HepG2 (cell line): ENCODE data around the gene MRPL42. TPM values are rescaled to one million over a fixed set of nuclear protein-coding genes. Genes with fewer than 3 reads are reported as not detected.

Experiments
- ATM ChIP-seq: fragments of 450-650 bp; IDR thresholded peaks from 2 replicates; pipeline ENCODE4 v1.7.1; 2017; ENCODE audit warnings: mild to moderate bottlenecking, borderline replicate concordance
- FOXO1 ChIP-seq: sonication (generic); formaldehyde crosslinking; IDR thresholded peaks from 2 replicates; pipeline ENCODE4 v1.4.0; 2020; ENCODE audit warnings: missing genetic modification reagents
- KDM5A ChIP-seq: fragments of 200-600 bp; sonication (generic); IDR thresholded peaks from 2 replicates; pipeline ENCODE4 v1.7.0; 2018; ENCODE audit warnings: antibody characterized with exemption, mild to moderate bottlenecking, low read length, borderline replicate concordance
- KLF12 ChIP-seq: sonication (generic); formaldehyde crosslinking; IDR thresholded peaks from 2 replicates; pipeline ENCODE4 v1.4.0; 2020; ENCODE audit warnings: missing genetic modification reagents, borderline replicate concordance
- NCOA2 ChIP-seq: sonication (generic); formaldehyde crosslinking; IDR thresholded peaks from 2 replicates; pipeline ENCODE4 v1.8.0; 2022; ENCODE audit warnings: inconsistent platforms
- PHB2 ChIP-seq: fragments of 450-650 bp; IDR thresholded peaks from 2 replicates; pipeline ENCODE4 v1.6.1; 2018; ENCODE audit not compliant: partially characterized antibody
- PPARG ChIP-seq: conservative IDR thresholded peaks from 2 replicates; pipeline ENCODE4 v1.6.1; 2016; ENCODE audit warnings: missing biosample characterization, missing genetic modification reagents
- RBM22 ChIP-seq: fragments of 200-400 bp; formaldehyde crosslinking; optimal IDR thresholded peaks from 2 replicates; pipeline ENCODE3; 2017; ENCODE audit warnings: mild to moderate bottlenecking, low read length, moderate library complexity
- RFX5 ChIP-seq: IDR thresholded peaks from 2 replicates; pipeline ENCODE4 v1.6.1; 2011; ENCODE audit warnings: low read depth, low read length, improper control_type of control experiment
- ZFP90 ChIP-seq: sonication (generic); formaldehyde crosslinking; IDR thresholded peaks from 2 replicates; pipeline ENCODE4 v1.8.0; 2022; ENCODE audit warnings: missing genetic modification reagents, mild to moderate bottlenecking, inconsistent platforms, borderline replicate concordance
- ZNF446 ChIP-seq: sonication (generic); formaldehyde crosslinking; IDR thresholded peaks from 2 replicates; pipeline ENCODE4 v1.5.0; 2020; ENCODE audit warnings: mild to moderate bottlenecking, missing genetic modification reagents
- ZNF567 ChIP-seq: sonication (generic); formaldehyde crosslinking; IDR thresholded peaks from 2 replicates; pipeline ENCODE4 v1.8.1; 2023; ENCODE audit warnings: mild to moderate bottlenecking, missing genetic modification reagents, borderline replicate concordance
- ZNF570 ChIP-seq: sonication (generic); formaldehyde crosslinking; IDR thresholded peaks from 2 replicates; pipeline ENCODE4 v1.4.0; 2020; ENCODE audit warnings: mild to moderate bottlenecking, missing genetic modification reagents, borderline replicate concordance
- polyA plus RNA-seq, 8 experiments: library from polyadenylated mRNA; depleted of rRNA in 3 of 8; stranded (reverse) in 7 of 8; unstranded in 1 of 8; fragments of >200 nt; fragmentation: Illumina TruSeq in 4 of 8; extraction: Trizol in 4 of 8; gene quantifications; 2 replicates each; pipeline versions ENCODE4 v1.2.1 to v1.2.3, GENCODE V29; 2011 to 2016; ENCODE audit warnings: low read depth in 4 of 8, missing spikeins in 1 of 8, mixed read lengths in 1 of 8; ENCODE audit not compliant: insufficient read depth in 1 of 8
- total RNA-seq, 5 experiments: library from RNA; depleted of rRNA; stranded (reverse); fragments of >200 nt; fragmentation: Illumina TruSeq; extraction: Trizol; gene quantifications; 2 replicates each; pipeline ENCODE4 v1.2.3, GENCODE V29; 2016; ENCODE audit warnings: low read depth in 1 of 5
- TF ChIP-seq, protein P1 (sequence below): sonication (generic); formaldehyde crosslinking; IDR thresholded peaks from 2 replicates; pipeline ENCODE4 v1.8.1; 2022; ENCODE audit warnings: low read depth, mild to moderate bottlenecking, missing genetic modification reagents
- TF ChIP-seq, protein P2 (sequence below): sonication (generic); formaldehyde crosslinking; IDR thresholded peaks from 2 replicates; pipeline ENCODE4 v1.5.1; 2020; ENCODE audit warnings: missing genetic modification reagents, mild to moderate bottlenecking, borderline replicate concordance
- TF ChIP-seq, protein P3 (sequence below): fragments of 450-650 bp; IDR thresholded peaks from 2 replicates; pipeline ENCODE4 v1.6.1; 2017; ENCODE audit warnings: mild to moderate bottlenecking
- TF ChIP-seq, protein P4 (sequence below): IDR thresholded peaks from 2 replicates; pipeline ENCODE4 v1.4.0; 2020; ENCODE audit warnings: mild to moderate bottlenecking, missing genetic modification reagents

Gene MRPL42
- total and polyA plus RNA-seq, 2 of the 13 experiments (the other 11 are each of a cell fraction or from before 2014, with no cell fraction given): 93.3 to 148 TPM

DNA sequence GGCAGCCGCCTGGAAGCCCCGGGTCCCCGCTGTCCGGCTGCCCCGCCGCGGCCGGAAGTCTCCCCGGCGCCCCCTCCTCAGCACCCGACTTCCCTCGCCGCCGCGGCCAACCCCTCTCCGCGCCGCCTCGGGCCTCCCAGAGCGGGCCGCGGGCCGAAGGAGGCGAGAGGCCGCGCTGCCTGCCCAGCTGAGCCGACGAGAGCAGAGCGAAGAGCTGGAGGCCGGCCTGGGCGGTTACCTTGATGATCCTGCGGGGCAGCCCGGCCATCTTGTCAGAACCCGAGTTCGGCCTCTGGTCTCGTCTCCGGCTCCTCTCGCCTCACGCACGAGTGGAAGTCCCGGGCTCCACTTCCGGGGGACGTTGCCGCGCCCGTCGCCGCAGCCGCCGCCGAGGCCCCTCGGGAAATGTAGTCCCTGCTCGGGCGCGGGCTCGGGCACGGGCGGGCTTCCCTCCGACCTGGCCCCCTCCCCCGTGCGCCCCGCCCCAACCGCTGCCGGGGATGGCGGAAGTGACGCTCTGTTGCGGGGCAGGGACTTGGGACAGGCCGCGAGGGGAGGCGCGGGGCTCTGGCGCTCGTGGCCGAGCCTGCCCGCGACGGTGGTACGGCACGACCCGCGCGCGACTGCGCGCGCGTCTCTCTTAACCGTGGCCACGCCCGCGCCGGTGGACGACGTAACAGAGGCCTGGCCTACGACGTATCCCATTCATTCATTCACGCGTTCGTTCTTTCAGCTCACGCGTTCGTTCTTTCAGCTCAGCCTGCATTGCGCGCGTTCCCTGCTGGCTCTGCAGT is 25.5 kb upstream of the MRPL42 start, which contains the start of gene UBE2N (continued):
- peak; percentile 67 for TF ChIP-seq FOXO1 (CRISPR knock-in tag)
- no peak for TF ChIP-seq ATM
- TF ChIP-seq KLF12: 0 out of 2 replicates have a peak, but pooled peaks have one; percentile 23
- TF ChIP-seq ZNF567 (CRISPR knock-in tag): no peak
- peak; percentile 43; the same call in 1 of the 2 replicates for TF ChIP-seq KDM5A
- TF ChIP-seq, protein P1, sequence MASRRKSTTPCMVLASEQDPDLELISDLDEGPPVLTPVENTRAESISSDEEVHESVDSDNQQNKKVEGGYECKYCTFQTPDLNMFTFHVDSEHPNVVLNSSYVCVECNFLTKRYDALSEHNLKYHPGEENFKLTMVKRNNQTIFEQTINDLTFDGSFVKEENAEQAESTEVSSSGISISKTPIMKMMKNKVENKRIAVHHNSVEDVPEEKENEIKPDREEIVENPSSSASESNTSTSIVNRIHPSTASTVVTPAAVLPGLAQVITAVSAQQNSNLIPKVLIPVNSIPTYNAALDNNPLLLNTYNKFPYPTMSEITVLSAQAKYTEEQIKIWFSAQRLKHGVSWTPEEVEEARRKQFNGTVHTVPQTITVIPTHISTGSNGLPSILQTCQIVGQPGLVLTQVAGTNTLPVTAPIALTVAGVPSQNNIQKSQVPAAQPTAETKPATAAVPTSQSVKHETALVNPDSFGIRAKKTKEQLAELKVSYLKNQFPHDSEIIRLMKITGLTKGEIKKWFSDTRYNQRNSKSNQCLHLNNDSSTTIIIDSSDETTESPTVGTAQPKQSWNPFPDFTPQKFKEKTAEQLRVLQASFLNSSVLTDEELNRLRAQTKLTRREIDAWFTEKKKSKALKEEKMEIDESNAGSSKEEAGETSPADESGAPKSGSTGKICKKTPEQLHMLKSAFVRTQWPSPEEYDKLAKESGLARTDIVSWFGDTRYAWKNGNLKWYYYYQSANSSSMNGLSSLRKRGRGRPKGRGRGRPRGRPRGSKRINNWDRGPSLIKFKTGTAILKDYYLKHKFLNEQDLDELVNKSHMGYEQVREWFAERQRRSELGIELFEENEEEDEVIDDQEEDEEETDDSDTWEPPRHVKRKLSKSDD (CRISPR knock-in tag): 0 out of 2 replicates have a peak, but pooled peaks have one; percentile 44
- TF ChIP-seq ZNF570 (CRISPR knock-in tag): no peak
- TF ChIP-seq NCOA2 (CRISPR knock-in tag): peak; percentile 40; the same call in 1 of the 2 replicates
- no peak for TF ChIP-seq RBM22
- TF ChIP-seq PHB2: no peak
- TF ChIP-seq ZNF446 (CRISPR knock-in tag): no peak
- TF ChIP-seq, protein P2, sequence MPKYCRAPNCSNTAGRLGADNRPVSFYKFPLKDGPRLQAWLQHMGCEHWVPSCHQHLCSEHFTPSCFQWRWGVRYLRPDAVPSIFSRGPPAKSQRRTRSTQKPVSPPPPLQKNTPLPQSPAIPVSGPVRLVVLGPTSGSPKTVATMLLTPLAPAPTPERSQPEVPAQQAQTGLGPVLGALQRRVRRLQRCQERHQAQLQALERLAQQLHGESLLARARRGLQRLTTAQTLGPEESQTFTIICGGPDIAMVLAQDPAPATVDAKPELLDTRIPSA (CRISPR knock-in tag): no peak
- TF ChIP-seq RFX5: peak; percentile 90
- TF ChIP-seq, protein P3, sequence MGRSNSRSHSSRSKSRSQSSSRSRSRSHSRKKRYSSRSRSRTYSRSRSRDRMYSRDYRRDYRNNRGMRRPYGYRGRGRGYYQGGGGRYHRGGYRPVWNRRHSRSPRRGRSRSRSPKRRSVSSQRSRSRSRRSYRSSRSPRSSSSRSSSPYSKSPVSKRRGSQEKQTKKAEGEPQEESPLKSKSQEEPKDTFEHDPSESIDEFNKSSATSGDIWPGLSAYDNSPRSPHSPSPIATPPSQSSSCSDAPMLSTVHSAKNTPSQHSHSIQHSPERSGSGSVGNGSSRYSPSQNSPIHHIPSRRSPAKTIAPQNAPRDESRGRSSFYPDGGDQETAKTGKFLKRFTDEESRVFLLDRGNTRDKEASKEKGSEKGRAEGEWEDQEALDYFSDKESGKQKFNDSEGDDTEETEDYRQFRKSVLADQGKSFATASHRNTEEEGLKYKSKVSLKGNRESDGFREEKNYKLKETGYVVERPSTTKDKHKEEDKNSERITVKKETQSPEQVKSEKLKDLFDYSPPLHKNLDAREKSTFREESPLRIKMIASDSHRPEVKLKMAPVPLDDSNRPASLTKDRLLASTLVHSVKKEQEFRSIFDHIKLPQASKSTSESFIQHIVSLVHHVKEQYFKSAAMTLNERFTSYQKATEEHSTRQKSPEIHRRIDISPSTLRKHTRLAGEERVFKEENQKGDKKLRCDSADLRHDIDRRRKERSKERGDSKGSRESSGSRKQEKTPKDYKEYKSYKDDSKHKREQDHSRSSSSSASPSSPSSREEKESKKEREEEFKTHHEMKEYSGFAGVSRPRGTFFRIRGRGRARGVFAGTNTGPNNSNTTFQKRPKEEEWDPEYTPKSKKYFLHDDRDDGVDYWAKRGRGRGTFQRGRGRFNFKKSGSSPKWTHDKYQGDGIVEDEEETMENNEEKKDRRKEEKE: no peak
- peak; percentile 21; the same call in 1 of the 2 replicates for TF ChIP-seq PPARG
- TF ChIP-seq, protein P4, sequence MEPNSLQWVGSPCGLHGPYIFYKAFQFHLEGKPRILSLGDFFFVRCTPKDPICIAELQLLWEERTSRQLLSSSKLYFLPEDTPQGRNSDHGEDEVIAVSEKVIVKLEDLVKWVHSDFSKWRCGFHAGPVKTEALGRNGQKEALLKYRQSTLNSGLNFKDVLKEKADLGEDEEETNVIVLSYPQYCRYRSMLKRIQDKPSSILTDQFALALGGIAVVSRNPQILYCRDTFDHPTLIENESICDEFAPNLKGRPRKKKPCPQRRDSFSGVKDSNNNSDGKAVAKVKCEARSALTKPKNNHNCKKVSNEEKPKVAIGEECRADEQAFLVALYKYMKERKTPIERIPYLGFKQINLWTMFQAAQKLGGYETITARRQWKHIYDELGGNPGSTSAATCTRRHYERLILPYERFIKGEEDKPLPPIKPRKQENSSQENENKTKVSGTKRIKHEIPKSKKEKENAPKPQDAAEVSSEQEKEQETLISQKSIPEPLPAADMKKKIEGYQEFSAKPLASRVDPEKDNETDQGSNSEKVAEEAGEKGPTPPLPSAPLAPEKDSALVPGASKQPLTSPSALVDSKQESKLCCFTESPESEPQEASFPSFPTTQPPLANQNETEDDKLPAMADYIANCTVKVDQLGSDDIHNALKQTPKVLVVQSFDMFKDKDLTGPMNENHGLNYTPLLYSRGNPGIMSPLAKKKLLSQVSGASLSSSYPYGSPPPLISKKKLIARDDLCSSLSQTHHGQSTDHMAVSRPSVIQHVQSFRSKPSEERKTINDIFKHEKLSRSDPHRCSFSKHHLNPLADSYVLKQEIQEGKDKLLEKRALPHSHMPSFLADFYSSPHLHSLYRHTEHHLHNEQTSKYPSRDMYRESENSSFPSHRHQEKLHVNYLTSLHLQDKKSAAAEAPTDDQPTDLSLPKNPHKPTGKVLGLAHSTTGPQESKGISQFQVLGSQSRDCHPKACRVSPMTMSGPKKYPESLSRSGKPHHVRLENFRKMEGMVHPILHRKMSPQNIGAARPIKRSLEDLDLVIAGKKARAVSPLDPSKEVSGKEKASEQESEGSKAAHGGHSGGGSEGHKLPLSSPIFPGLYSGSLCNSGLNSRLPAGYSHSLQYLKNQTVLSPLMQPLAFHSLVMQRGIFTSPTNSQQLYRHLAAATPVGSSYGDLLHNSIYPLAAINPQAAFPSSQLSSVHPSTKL (CRISPR knock-in tag): peak; percentile 63
- peak; percentile 73; the same call in 1 of the 2 replicates for TF ChIP-seq ZFP90 (CRISPR knock-in tag)
